SK-N-SH (cell line): Measurements from ENCODE around the gene SLCO2A1. TPM values are rescaled to one million over a fixed set of nuclear protein-coding genes. Genes with fewer than 3 reads are reported as not detected.

Experiments
- CHD2 ChIP-seq: fragments of 150-350 bp; IDR thresholded peaks from 2 replicates; pipeline ENCODE4 v1.6.1; 2018; ENCODE audit warnings: low read length; ENCODE audit not compliant: partially characterized antibody
- ELF1 ChIP-seq: IDR thresholded peaks from 2 replicates; pipeline ENCODE4 v1.4.0; 2012
- EZH2phosphoT487 ChIP-seq: fragments of 200-600 bp; sonication (generic); IDR thresholded peaks from 2 replicates; pipeline ENCODE4 v1.6.1; 2017; ENCODE audit warnings: low read depth, mixed run types, mild to moderate bottlenecking, antibody characterized with exemption, moderate library complexity, borderline replicate concordance
- FOSL2 ChIP-seq: IDR thresholded peaks from 2 replicates; pipeline ENCODE4 v1.4.0; 2012; ENCODE audit warnings: low read depth, mild to moderate bottlenecking, moderate library complexity, borderline replicate concordance
- FOXJ3 ChIP-seq: sonication (generic); formaldehyde crosslinking; IDR thresholded peaks from 2 replicates; pipeline ENCODE4 v1.5.1; 2020; ENCODE audit warnings: mild to moderate bottlenecking, missing genetic modification reagents
- GATA2 ChIP-seq: sonication (generic); formaldehyde crosslinking; IDR thresholded peaks from 2 replicates; pipeline ENCODE4 v1.5.0; 2020; ENCODE audit warnings: mild to moderate bottlenecking, missing genetic modification reagents
- IRF3 ChIP-seq: fragments of 150-350 bp; IDR thresholded peaks from 2 replicates; pipeline ENCODE4 v1.6.1; 2016; ENCODE audit warnings: mild to moderate bottlenecking, low read depth, low read length
- JUND ChIP-seq: IDR thresholded peaks from 2 replicates; pipeline ENCODE4 v1.4.0; 2012
- MAX ChIP-seq: IDR thresholded peaks from 2 replicates; pipeline ENCODE4 v1.4.0; 2012; ENCODE audit warnings: low read depth
- MEF2A ChIP-seq: IDR thresholded peaks from 2 replicates; pipeline ENCODE4 v1.4.0; 2012; ENCODE audit warnings: low read depth, borderline replicate concordance
- NFIC ChIP-seq: IDR thresholded peaks from 2 replicates; pipeline ENCODE4 v1.4.0; 2012; ENCODE audit warnings: borderline replicate concordance
- NRF1 ChIP-seq: IDR thresholded peaks from 2 replicates; pipeline ENCODE4 v1.6.1; 2012; ENCODE audit warnings: low read depth, mild to moderate bottlenecking, low read length
- POLR2AphosphoS5 ChIP-seq: IDR thresholded peaks from 2 replicates; pipeline ENCODE4 v1.6.1; 2012; ENCODE audit warnings: low read depth, low read length
- RAD21 ChIP-seq: IDR thresholded peaks from 2 replicates; pipeline ENCODE4 v1.6.1; 2012; ENCODE audit warnings: mild to moderate bottlenecking, low read length
- RFX5 ChIP-seq: IDR thresholded peaks from 2 replicates; pipeline ENCODE4 v1.6.1; 2012; ENCODE audit warnings: mild to moderate bottlenecking, improper control_type of control experiment, low read length
- RXRA ChIP-seq: IDR thresholded peaks from 2 replicates; pipeline ENCODE4 v1.4.0; 2012; ENCODE audit warnings: low read depth, mild to moderate bottlenecking, borderline replicate concordance
- TCF12 ChIP-seq: IDR thresholded peaks from 2 replicates; pipeline ENCODE4 v1.4.0; 2012
- TEAD4 ChIP-seq: IDR thresholded peaks from 2 replicates; pipeline ENCODE4 v1.4.0; 2012; ENCODE audit warnings: mild to moderate bottlenecking, borderline replicate concordance; ENCODE audit not compliant: insufficient read depth
- USF1 ChIP-seq: IDR thresholded peaks from 2 replicates; pipeline ENCODE4 v1.4.0; 2012; ENCODE audit warnings: low read depth, borderline replicate concordance
- USF2 ChIP-seq: fragments of 150-350 bp; IDR thresholded peaks from 2 replicates; pipeline ENCODE4 v1.6.1; 2017; ENCODE audit warnings: antibody characterized with exemption, low read length, low read depth, borderline replicate concordance
- YY1 ChIP-seq: IDR thresholded peaks from 2 replicates; pipeline ENCODE4 v1.4.0; 2012; ENCODE audit warnings: low read depth, mild to moderate bottlenecking
- polyA plus RNA-seq, 3 experiments: library from polyadenylated mRNA; depleted of rRNA; stranded (reverse); fragments of >200 nt; gene quantifications; 2 replicates each; pipeline ENCODE4 v1.2.3, GENCODE V29; 2012
- TF ChIP-seq, protein P1 (sequence below): IDR thresholded peaks from 2 replicates; pipeline ENCODE4 v1.6.1; 2012; ENCODE audit warnings: mild to moderate bottlenecking, low read depth, low read length, moderate library complexity
- TF ChIP-seq, protein P2 (sequence below): fragments of 200-600 bp; sonication (generic); IDR thresholded peaks from 2 replicates; pipeline ENCODE4 v1.6.1; 2017; ENCODE audit warnings: antibody characterized with exemption, mild to moderate bottlenecking, moderate library complexity

Gene SLCO2A1
- polyA plus RNA-seq, 1 of the 3 experiments (the other 2 are of a cell fraction), result 9.3 TPM

DNA sequence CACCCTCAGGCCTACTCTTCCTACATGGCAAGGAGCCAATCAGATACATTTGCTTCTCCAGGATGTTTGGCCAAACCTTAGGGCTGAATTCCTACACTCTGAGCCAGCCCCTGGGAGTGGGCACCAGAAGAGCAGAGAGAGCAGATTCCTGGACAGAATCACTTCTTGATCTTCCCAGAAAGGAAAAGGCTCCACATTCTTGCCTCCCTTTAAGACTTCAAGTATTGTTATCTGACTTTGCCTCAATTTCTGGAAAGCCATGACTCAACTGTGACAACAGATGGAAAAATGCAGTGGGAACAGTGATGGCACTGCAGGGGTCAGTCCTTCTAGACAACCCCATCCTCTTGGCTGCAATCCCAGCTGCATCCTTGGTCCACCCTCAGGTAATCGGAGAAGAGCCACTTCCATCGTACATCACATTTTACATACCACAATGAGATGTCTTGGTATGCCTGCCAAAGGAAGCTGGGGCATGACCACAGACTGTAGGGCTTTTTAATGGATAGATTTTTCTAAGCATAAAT, 21.0 kb downstream of the SLCO2A1 start (continued):
- TF ChIP-seq, protein P1, sequence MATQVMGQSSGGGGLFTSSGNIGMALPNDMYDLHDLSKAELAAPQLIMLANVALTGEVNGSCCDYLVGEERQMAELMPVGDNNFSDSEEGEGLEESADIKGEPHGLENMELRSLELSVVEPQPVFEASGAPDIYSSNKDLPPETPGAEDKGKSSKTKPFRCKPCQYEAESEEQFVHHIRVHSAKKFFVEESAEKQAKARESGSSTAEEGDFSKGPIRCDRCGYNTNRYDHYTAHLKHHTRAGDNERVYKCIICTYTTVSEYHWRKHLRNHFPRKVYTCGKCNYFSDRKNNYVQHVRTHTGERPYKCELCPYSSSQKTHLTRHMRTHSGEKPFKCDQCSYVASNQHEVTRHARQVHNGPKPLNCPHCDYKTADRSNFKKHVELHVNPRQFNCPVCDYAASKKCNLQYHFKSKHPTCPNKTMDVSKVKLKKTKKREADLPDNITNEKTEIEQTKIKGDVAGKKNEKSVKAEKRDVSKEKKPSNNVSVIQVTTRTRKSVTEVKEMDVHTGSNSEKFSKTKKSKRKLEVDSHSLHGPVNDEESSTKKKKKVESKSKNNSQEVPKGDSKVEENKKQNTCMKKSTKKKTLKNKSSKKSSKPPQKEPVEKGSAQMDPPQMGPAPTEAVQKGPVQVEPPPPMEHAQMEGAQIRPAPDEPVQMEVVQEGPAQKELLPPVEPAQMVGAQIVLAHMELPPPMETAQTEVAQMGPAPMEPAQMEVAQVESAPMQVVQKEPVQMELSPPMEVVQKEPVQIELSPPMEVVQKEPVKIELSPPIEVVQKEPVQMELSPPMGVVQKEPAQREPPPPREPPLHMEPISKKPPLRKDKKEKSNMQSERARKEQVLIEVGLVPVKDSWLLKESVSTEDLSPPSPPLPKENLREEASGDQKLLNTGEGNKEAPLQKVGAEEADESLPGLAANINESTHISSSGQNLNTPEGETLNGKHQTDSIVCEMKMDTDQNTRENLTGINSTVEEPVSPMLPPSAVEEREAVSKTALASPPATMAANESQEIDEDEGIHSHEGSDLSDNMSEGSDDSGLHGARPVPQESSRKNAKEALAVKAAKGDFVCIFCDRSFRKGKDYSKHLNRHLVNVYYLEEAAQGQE, result peak; percentile 74; the same call in 1 of the 2 replicates
- TF ChIP-seq TEAD4 (peak; percentile 98), MEF2A (peak; percentile 69), JUND (peak; percentile 99), RFX5 (no peak), IRF3 (no peak), NFIC (peak; percentile 99), FOSL2 (peak; percentile 99), POLR2AphosphoS5 (peak; percentile 91), USF2 (no peak), RXRA (peak; percentile 99), RAD21 (no peak), CHD2 (no peak), USF1 (no peak), GATA2 (CRISPR knock-in tag) (no peak), TCF12 (peak; percentile 97), NRF1 (no peak), EZH2phosphoT487 (no peak), MAX (peak; percentile 40), YY1 (no peak; the same call in 1 of the 2 replicates), ELF1 (peak; percentile 56; the same call in 1 of the 2 replicates), FOXJ3 (CRISPR knock-in tag) (no peak)
- TF ChIP-seq, protein P2, sequence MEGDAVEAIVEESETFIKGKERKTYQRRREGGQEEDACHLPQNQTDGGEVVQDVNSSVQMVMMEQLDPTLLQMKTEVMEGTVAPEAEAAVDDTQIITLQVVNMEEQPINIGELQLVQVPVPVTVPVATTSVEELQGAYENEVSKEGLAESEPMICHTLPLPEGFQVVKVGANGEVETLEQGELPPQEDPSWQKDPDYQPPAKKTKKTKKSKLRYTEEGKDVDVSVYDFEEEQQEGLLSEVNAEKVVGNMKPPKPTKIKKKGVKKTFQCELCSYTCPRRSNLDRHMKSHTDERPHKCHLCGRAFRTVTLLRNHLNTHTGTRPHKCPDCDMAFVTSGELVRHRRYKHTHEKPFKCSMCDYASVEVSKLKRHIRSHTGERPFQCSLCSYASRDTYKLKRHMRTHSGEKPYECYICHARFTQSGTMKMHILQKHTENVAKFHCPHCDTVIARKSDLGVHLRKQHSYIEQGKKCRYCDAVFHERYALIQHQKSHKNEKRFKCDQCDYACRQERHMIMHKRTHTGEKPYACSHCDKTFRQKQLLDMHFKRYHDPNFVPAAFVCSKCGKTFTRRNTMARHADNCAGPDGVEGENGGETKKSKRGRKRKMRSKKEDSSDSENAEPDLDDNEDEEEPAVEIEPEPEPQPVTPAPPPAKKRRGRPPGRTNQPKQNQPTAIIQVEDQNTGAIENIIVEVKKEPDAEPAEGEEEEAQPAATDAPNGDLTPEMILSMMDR, result no peak
